KMS-11 (cell line): Measurements from ENCODE around the gene BBLN.

ENCODE experiments used
- H2AFZ ChIP-seq: fragments of 200-600 bp; sonication (generic); 2 replicates; pipeline ENCODE4 v1.6.1; 2016; ENCODE audit warnings: antibody characterized with exemption, mixed run types, low read depth
- H3K27ac ChIP-seq: fragments of 200-600 bp; sonication (generic); 2 replicates; pipeline ENCODE4 v1.6.1; 2016; ENCODE audit warnings: mild to moderate bottlenecking, mixed run types
- H3K27me3 ChIP-seq: fragments of 200-600 bp; sonication (generic); 2 replicates; pipeline ENCODE4 v1.6.1; 2017; ENCODE audit warnings: mild to moderate bottlenecking, low read depth, mixed run types, moderate library complexity; ENCODE audit not compliant: insufficient read depth
- H3K36me3 ChIP-seq: fragments of 200-600 bp; sonication (generic); 2 replicates; pipeline ENCODE4 v1.6.1; 2017; ENCODE audit warnings: mild to moderate bottlenecking, mixed run types; ENCODE audit not compliant: insufficient read depth
- H3K4me1 ChIP-seq: fragments of 200-600 bp; sonication (generic); 2 replicates; pipeline ENCODE4 v1.6.1; 2016; ENCODE audit warnings: mild to moderate bottlenecking, low read depth, mixed run types; ENCODE audit not compliant: poor library complexity, severe bottlenecking
- H3K4me2 ChIP-seq: fragments of 200-600 bp; sonication (generic); 2 replicates; pipeline ENCODE4 v1.7.0; 2016; ENCODE audit warnings: mild to moderate bottlenecking, mixed run types
- H3K4me3 ChIP-seq: fragments of 200-600 bp; sonication (generic); IDR thresholded peaks from 2 replicates; pipeline ENCODE4 v1.6.1; 2017; ENCODE audit warnings: low read depth, low read length, mixed read lengths; ENCODE audit not compliant: insufficient read depth
- H3K79me2 ChIP-seq: fragments of 200-600 bp; sonication (generic); 2 replicates; pipeline ENCODE4 v1.6.1; 2016; ENCODE audit warnings: low read depth, mixed run types; ENCODE audit not compliant: insufficient read depth
- H3K9ac ChIP-seq: fragments of 200-600 bp; sonication (generic); 2 replicates; pipeline ENCODE4 v1.6.1; 2016; ENCODE audit warnings: mild to moderate bottlenecking, mixed run types
- H4K20me1 ChIP-seq: fragments of 200-600 bp; sonication (generic); 2 replicates; pipeline ENCODE4 v1.6.1; 2016; ENCODE audit warnings: mild to moderate bottlenecking, mixed run types; ENCODE audit not compliant: insufficient read depth
- CTCF ChIP-seq: fragments of 200-600 bp; sonication (generic); conservative IDR thresholded peaks from 2 replicates; pipeline ENCODE4 v1.6.1; 2017; ENCODE audit warnings: low read depth, mild to moderate bottlenecking, antibody characterized with exemption, low read length, moderate library complexity, mixed read lengths

The BBLN gene

GRCh38 chr9:128151309-128152132 is 8.5 kb upstream of the BBLN start:
- Histone ChIP-seq H3K36me3 (no peaks in the 10 kb centered on the region), H3K4me2 (no peak overlapping the region), H2AFZ (no peak overlapping the region), H3K27ac (no peak overlapping the region), H3K9ac (no peak overlapping the region), H3K79me2 (no peaks in the 10 kb centered on the region), H3K4me1 (no peaks in the 10 kb centered on the region), H3K27me3 (peaks cover 2% of the 10 kb centered on the region; the same call in 1 of the 2 replicates), H3K4me3 (no peak overlapping the region), H4K20me1 (no peaks in the 10 kb centered on the region)
- no peak for TF ChIP-seq CTCF

- Histone ChIP-seq H3K27me3 (0 out of 2 replicates have a peak, but pooled peaks cover 2% of the 10 kb centered on the region), H2AFZ (no peak overlapping the region), H4K20me1 (no peaks in the 10 kb centered on the region), H3K36me3 (no peaks in the 10 kb centered on the region), H3K27ac (no peak overlapping the region), H3K79me2 (no peaks in the 10 kb centered on the region), H3K4me2 (no peak overlapping the region), H3K4me1 (no peaks in the 10 kb centered on the region), H3K9ac (no peak overlapping the region), H3K4me3 (no peak overlapping the region)
- TF ChIP-seq CTCF, result no peak
Measured at GRCh38 chr9:128152133-128153059, 7.7 kb upstream of the BBLN start.

GRCh38 chr9:128153060-128153946 is 6.8 kb upstream of the BBLN start:
- Histone ChIP-seq H3K27ac (no peak overlapping the region), H3K4me2 (no peak overlapping the region), H2AFZ (no peak overlapping the region), H3K4me1 (no peaks in the 10 kb centered on the region), H3K36me3 (no peaks in the 10 kb centered on the region), H3K27me3 (0 out of 2 replicates have a peak, but pooled peaks cover 2% of the 10 kb centered on the region), H4K20me1 (no peaks in the 10 kb centered on the region), H3K9ac (no peak overlapping the region), H3K4me3 (no peak overlapping the region), H3K79me2 (no peaks in the 10 kb centered on the region)
- no peak for TF ChIP-seq CTCF
